ENCODE data around the gene NQO2.
A peak's percentile ranks its signal among the peaks of the same experiment; 100 is the strongest.
"Not testable (repeated sequence)": the region's sequence is repeated elsewhere in the genome, so short reads cannot be mapped to it uniquely, and the experiment has no call there.

NQO2 gene

DNA sequence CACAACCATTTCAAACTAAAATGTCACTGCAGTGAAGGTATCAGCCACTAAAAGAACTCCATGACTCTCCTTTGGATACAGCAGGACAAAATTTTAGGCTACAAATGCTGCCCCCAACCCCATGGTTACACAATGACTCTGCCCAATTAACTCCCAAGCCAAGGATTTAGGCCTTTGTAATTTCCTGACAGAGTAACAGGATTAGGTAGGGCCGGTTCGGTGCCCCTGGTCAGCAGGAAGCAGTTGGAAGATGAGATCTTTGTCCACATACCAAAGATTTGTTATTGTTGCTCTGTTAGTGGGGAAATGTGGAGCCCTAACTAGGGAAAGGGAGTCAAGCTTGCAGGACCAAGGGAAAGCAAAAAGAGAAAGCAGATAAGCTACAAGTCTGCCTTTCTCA is 41.9 kb downstream of the NQO2 start:
- no peak for DNase-seq

DNA sequence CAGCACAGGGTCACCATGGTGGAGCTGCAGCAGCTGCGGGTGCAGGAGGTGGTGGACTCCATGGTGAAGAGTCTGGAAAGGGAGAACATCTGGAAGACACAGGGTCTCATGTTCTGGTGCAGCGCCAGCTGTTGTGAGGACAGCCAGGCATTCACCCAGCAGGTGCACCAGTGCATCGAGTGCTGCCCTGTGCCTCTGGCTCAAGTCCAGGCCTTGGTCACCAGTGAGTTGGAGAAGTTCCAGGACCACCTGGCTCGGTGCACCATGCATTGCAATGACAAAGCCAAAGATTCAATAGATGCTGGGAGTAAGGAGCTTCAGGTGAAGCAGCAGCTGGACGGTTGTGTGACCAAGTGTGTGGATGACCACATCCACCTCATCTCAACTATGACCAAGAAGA is 45.7 kb downstream of the NQO2 start:
- no peak for DNase-seq

DNA sequence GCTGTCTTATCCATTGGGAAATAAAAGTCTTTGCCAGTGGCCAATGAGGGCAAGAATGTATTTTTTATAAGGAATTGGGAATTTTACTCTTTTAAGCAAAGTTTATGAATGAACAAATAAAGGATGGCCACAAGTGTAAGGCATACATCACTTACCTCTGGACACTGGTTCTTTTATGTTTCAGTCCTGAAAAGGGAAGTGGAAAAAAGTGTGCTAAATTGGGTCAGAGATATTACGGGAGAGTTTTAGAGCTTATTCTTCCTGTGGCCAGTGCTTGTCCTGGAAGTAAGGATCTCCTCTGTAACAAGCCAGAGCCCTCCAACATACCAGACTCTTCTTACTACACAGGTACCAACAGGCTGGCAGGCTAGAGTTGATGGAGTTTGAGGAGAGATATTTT is 46.1 kb downstream of the NQO2 start:
- DNase-seq = no peak

DNA sequence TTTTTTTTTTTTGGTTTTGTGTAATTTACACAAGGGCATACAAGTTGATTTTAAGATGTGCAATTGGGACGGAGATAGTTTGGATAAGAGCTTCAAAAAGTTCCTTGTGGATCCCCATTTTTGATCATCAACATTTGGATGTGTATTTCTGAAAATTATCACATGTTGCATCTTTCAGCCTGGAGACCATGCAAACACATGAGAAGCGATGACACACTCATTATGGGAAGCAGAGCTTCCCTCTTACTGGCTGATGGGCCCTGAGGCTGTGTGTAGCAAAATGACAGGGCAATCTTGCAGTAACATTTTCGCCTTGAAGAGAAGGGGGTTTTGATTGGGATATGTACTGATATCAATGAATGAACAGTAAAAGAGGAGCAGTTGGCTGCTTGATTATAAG is 46.6 kb downstream of the NQO2 start:
- DNase-seq = no peak

DNA sequence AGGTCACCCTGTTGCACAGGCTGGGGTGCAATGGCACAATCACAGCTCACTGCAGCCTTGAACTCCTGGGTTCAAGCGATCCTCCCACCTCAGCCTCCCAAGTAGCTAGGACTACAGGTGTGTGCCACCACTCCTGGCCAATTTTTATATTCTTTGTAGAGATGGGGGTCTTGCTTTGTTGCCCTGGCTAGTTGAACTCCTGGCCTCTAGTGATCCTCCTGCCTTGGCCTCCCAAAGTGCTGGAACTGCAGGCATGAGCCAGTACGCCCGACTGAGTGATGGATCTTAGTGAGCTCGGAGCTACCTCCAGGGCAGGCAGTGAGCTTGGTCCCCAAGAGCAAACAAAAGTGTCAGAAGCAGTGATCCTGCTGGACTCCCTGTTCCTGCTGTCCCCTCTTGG is 48.3 kb downstream of the NQO2 start:
- not testable (repeated sequence) for DNase-seq

DNA sequence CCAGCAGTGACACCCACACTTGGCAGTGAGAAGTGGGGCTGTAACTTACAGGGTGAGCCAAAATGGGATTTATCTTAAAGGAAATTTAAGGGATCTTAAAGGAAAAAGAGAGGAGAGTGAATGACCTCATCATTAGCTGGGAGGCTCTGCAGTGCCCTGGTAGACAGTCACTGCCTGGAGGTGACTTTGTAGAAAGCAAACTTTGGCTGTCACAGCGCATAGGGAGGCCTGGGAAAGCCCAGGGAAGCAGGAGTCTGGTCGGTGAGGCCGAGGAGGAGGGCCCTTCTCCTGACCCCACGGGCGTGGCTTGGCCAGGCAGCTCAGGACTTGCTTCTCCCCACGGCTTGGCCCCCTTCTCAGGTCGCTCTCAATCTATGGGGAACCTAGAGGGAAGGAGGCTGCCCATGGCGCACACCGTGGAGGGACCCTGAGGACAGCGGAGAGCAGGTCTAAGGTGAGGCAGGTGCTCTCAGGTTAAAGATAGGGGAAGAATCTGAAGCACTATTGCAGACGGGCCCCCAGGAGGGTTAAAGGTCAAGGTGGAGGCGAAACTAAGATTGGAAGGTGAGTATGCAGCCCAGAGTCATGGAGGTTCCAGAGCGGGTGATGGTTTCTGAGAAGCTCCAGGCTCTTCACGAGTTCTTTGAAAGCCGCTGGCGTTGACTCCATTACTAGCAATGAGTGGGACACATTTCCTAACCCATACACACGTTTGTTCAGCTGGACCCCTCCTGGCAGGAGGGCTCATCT is 53.0 kb downstream of the NQO2 start:
- no peak for DNase-seq

DNA sequence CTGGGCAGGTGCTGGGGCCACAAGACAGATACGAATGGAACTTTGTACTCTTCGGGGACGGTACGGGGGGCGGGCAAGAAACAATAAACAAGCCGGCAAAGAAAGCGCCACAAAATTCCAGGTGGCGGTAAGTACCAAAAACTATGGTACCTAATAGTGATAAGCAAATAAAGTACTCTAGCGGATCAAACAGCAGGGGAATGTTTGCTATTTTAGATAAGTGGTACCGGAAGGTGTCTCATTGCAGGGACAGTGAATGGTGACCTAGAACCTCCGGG is 53.5 kb downstream of the NQO2 start:
- no peak for DNase-seq

DNA sequence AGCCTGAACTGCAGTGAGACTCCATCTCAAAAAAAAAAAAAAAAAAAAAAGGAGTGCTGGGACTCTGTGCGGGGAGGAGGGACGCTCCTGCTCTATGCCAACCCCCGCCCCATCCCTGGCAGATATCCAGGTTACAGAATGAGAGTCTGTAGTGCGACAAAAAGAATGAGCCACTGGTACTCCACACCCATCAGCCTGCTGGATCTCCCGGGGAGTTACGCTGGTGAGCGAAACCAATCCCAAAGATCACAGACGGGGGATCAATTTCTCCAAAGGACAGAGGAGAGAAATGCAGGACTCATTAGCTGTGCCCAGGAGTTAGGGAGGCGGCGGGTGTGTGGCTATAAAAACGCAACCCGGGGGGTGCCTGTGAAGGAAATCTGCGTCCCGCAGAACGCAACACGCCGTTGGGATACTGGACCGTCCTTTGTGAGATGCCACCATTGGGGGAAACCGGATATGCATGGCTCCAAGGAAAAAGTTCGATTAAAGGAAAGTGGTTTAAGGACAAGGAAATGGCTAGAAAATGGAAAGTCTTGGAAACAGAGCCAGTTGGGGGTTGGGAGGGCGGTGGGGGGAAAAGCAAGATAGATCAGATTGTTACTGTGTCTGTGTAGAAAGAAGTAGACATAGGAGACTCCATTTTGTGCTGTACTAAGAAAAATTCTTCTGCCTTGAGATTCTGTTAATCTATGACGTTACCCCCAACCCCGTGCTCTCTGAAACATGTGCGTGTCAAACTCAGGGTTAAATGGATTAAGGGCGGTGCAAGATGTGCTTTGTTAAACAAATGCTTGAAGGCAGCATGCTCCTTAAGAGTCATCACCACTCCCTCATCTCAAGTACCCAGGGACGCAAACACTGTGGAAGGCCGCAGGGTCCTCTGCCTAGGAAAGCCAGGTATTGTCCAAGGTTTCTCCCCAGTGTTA is 54.8 kb downstream of the NQO2 start:
- DNase-seq = not testable (repeated sequence)

DNA sequence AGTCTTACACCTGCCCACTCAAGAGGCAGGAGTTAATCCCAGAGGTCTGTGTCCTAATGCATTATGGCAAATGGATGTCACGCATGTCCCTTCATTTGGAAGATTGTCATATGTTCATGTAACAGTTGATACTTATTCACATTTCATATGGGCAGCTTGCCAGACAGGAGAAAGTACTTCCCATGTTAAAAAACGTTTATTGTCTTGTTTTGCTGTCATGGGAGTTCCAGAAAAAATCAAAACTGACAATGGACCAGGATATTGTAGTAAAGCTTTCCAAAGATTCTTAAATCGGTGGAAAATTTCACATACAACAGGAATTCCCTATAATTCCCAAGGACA is 55.4 kb downstream of the NQO2 start:
- not testable (repeated sequence) for DNase-seq

DNA sequence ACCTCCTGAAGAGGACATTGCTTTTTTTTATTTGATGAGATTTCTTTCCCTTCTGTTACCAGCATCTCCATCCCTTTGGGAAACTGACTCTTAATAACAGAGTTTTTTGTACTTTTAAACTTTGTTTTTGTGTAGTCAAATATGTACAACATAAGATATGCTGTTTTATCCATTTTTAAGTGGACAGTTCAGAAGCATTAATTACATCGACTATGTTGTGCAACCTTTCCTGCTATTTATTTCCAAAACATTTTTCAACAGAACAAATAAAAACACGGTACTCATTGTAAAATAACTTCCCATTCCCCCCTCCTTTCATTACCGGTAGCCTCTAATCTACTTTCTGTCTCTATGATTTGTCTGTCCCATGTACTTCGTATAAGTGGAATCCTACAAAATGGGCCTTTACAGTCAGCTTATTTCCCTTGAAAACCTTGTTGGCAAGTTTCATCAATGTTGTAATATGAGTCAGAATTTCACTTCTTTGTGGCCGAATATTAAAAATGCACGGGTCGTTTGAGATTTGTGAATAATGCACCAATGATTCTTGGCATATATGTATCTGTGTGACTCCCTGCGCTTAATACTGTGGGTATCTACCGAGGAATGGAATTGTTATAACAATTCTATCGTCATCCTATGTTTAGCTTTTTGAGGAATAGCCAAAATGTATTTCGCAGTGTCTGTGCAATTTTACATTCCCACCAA is 57.5 kb downstream of the NQO2 start:
- no peak for DNase-seq

DNA sequence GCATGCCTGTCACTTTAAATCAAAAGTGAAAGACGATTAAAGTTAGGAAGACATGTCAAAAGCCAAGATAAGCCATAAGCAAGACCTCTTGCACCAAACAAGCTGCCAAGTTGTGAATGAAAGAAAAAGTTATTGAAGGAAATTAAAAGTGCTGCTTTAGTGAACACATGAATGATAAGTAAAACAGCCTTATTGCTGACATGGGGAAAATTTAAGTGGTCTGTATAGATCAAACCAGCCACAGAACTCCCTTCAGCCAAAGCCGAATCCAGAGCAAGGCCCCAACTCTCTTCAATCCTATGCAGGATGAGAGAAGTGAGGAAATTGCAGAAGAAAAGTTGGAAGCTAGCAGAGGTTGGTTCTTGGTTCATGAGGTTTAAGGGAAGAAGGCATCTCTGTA is 59.3 kb downstream of the NQO2 start:
- no peak for DNase-seq

DNA sequence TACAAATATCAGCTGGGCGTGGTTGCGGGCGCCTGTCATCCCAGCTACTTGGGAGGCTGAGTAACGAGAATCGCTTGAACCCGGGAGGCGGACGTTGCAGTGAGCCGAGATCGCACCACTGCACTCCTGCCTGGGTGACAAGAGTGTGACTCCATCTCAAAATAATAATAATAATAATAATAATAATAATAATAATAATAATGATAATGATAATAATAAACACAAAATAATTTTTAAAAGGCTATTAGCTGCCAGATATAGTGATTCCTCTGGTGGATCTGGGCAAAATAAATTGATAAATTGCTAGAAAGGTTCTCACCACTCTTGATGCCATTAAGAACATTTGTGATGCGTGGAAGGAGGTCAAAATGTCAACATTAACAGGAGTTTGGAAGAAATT is 60.4 kb downstream of the NQO2 start:
- DNase-seq = not testable (repeated sequence)

DNA sequence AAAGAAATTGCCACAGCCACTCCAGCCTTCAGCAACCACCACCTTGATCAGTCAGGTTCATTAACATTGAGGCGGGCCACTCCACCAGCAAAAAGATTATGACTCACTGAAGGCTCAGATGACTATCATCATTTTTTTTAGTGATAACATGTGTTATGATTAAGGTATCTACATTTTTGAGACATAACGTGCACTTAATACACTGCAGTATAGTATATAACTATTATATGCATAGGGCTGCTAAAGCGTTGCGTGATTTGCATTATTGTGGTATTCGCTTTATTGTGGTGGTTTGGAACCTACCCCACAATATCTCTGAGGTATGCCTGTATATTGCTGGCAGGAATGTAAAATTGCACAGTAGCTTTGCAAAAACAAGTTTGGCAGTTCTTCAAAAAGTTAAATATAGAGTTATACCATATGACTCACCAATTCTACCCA is 61.8 kb downstream of the NQO2 start:
- no peak for DNase-seq

DNA sequence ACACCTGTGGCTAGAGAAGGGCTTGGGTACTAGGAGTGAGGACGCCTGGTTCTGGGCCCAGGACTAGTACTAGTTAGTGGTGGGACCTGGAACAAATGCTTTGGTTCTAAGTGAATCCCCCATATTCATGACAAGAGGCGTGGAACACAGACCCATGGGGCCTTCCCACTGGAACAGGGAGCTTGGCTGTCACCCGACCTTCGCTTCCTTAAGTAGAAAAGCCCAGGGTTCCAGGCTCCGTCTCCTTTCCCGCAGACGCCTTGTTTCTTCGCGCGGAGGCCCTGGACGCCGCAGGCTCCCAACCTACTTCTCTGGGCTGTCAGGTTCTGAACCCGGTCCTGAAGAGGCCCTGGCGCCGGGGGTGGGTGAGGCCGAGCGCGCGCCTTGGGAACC is 63.6 kb downstream of the NQO2 start:
- not testable (repeated sequence) for DNase-seq

DNA sequence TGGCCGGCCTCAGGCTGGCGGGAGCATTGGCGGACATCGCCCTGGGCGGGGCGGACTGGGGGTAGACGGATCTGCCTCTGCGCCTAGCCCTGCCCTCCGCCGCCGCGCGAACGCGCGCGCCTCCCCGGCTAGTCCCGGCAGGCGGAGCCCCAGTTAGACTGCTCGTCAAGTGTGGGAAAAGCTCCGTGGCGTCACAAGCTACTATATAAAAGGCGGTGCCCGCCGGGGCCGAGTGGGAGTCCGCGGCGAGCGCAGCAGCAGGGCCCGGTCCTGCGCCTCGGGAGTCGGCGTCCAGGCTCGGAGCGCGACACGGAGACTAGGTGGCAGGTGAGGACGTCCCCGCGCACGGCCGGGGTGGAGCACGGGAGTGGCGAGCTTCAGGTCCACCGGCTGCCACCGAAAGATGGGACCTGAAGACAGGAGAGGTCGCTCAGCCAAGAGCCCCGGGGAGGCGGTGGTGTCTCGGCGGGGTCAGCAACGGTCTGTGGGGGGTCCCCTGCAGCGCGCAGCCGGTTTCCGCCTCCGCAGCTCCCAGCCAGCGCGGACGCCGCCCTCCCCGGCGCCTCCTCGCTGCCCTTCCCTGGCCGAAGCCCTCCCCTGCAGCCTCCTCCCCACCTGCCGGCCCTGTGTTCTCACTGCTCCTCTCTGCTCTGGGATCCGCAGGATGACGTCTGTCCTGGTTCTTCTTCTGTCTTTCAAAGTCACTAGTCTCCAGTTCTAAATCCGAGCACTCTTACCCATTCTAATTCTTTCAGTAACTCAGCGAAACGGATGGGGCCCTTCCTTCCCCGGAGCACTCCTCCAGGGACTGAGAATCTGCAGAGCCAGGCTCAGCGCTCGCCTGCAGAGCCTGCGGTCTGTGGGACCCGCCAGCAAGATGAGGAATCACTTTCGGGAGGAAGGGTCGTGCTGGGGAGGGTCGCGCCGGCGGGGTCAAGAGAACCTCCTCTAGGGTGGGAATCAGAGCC is 64.3 kb downstream of the NQO2 start:
- peak; percentile 70 to 83 (median 77) for DNase-seq

DNA sequence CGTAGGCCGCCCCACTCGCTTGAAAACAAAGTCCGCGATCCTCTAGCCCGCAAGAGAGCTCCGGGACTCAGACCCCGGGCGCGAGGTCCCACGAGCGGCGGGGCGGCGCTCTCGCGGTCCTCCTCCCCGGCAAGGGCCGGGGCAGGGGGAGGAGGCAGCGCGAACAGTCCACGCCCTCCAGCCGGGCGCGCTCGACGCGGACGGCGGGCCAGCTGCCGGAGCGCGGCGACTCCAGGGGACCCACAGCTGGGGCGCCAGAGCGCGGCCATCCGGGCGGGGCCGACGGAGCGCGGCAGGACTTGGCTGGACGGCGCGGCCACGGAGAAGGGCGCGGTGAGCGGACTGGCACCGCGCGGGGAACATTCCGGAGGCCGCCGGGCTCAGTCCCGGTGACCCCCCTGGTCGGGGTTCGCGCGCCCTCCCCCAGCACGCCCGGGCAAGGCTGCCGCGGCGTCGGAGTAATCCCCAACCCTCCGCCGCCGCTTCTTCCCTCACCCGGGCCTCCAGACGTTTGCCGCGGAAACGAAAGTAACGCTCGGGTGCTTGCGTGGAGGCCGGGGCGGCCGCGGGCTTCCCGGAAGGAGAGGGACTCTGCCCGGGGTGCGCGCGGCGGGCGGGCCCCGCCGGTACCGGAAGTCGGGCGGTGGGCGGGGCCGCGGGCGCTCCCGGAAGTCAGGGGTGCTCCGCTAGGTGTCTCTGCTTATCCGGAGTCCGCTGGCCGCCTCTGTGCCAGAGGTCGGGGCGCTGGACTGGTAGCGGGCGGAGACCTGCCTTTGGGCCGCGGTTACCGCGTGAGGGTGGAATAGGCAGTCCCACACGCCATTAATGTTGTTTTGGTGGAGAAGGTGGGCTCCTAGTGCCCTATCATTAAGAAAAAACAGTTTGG is 68.9 kb downstream of the NQO2 start, which contains the start of gene RIPK1:
TSS of gene RIPK1 (plus strand) at position 166 of the 886 bp plus-strand sequence. CDS start 8,330 bp downstream, outside the sequence.
- peak; percentile 91 to 94 (median 92) for DNase-seq

Measured in activated CD4-positive, CD25-positive, alpha-beta regulatory T cell (primary cell).